Calu3 (cell line): ENCODE results near the gene MALL. TPM values are rescaled to one million over a fixed set of nuclear protein-coding genes. Genes with fewer than 3 reads are reported as not detected.
"Not testable (repeated sequence)": the region's sequence is repeated elsewhere in the genome, so short reads cannot be mapped to it uniquely, and the experiment has no call there.

Experiments used
- BruUV-seq: library from RNA; stranded (reverse); fragments of 400-500 nt; replicated peaks from 2 replicates; lab custom pipeline; 2021; lab: Mats Ljungman, UMichigan
- CTCF ChIA-PET: fragments of 300-600 bp; sonication (Branson Sonifier 250); formaldehyde crosslinking; loops from one replicate; lab custom pipeline; 2022; ENCODE audit warnings: antibody characterized with exemption; lab: Charles Lee
- DNase-seq: peaks from one replicate; pipeline ENCODE4 v3.0.0; 2022
- H3K27ac Mint-ChIP-seq: one replicate; pipeline ENCODE4 v1.8.0; 2022; ENCODE audit warnings: mixed read lengths; ENCODE audit not compliant: unreplicated experiment
- H3K27me3 Mint-ChIP-seq: one replicate; pipeline ENCODE4 v1.8.0; 2022; ENCODE audit warnings: mixed read lengths; ENCODE audit not compliant: unreplicated experiment
- H3K36me3 Mint-ChIP-seq: one replicate; pipeline ENCODE4 v1.8.0; 2022; ENCODE audit warnings: mild to moderate bottlenecking, moderate library complexity, mixed read lengths; ENCODE audit not compliant: insufficient read depth, unreplicated experiment
- H3K4me1 Mint-ChIP-seq: one replicate; pipeline ENCODE4 v1.8.0; 2022; ENCODE audit warnings: mild to moderate bottlenecking, low read depth, mixed read lengths; ENCODE audit not compliant: unreplicated experiment
- H3K4me3 Mint-ChIP-seq: one replicate; pipeline ENCODE4 v1.8.0; 2022; ENCODE audit warnings: mild to moderate bottlenecking, low read depth, moderate library complexity, mixed read lengths; ENCODE audit not compliant: unreplicated experiment
- H3K9me3 Mint-ChIP-seq: one replicate; pipeline ENCODE4 v1.8.0; 2022; ENCODE audit warnings: low read depth, mixed read lengths; ENCODE audit not compliant: unreplicated experiment
- CTCF ChIP-seq: fragments of 200-600 bp; IDR thresholded peaks from one replicate; pipeline ENCODE4 v1.8.0; 2022; ENCODE audit warnings: antibody characterized with exemption; ENCODE audit not compliant: unreplicated experiment
- intact Hi-C: fragments of 100-400 bp; cut with micrococcal nuclease; formaldehyde crosslinking; loops from one replicate; pipeline ENCODE4 v1.10.0; 2022; ENCODE audit not compliant: unreplicated experiment
- total RNA-seq: library from RNA; stranded (reverse); gene quantifications from 2 replicates; pipeline ENCODE4 v1.2.3, GENCODE V29; 2022

MALL gene
- total RNA-seq, 1 experiment from 2014 or later, result 51.5 TPM

- Mint-ChIP-seq H3K27ac (peak overlapping the region; percentile 87), H3K27me3 (no peaks in the 10 kb centered on the region), H3K9me3 (no peaks in the 10 kb centered on the region), H3K4me3 (peak overlapping the region; percentile 84), H3K36me3 (peaks cover 43% of the 10 kb centered on the region), H3K4me1 (peaks cover 42% of the 10 kb centered on the region)
- BruUV-seq, result TSS peak; percentile 35
- peak; percentile 61 for TF ChIP-seq CTCF
- CTCF ChIA-PET, result interaction anchor here (1.1 to 4.1 kb wide), 3 partner anchors 8 to 15 kb away, joined by 3 to 34 read pairs (median 4); no protein-coding TSS in a partner anchor
- DNase-seq, result peak; percentile 67
- intact Hi-C loops, result no loop called here
Observed at GRCh38 chr2:110116033-110116710, 550 bp upstream of the MALL start.

- Mint-ChIP-seq H3K4me3 (peak overlapping the region; percentile 84), H3K36me3 (peaks cover 43% of the 10 kb centered on the region), H3K27me3 (no peaks in the 10 kb centered on the region), H3K4me1 (peaks cover 51% of the 10 kb centered on the region), H3K27ac (peak overlapping the region; percentile 87), H3K9me3 (no peaks in the 10 kb centered on the region)
- TSS peak; percentile 95 for BruUV-seq
- no peak for TF ChIP-seq CTCF
- intact Hi-C loops, result loop anchor here (2.0 kb wide), 1 partner anchor 42 kb away; no protein-coding TSS in a partner anchor
- CTCF ChIA-PET, result interaction anchor here (4.1 kb wide), 1 partner anchor 8 kb away, joined by 34 read pairs; no protein-coding TSS in a partner anchor
- peak; percentile 53 for DNase-seq
Observed at GRCh38 chr2:110114831-110115255, 779 bp downstream of the MALL start.

GRCh38 chr2:110113961-110114591 is 1.5 kb downstream of the MALL start:
- intact Hi-C loops, result loop anchor here (2.0 kb wide), 1 partner anchor 43 kb away; no protein-coding TSS in a partner anchor
- DNase-seq, result peak; percentile 77

GRCh38 chr2:110108291-110108690 is 7.3 kb downstream of the MALL start:
- Mint-ChIP-seq H3K36me3 (peaks cover 18% of the 10 kb centered on the region), H3K4me1 (peaks cover 93% of the 10 kb centered on the region), H3K4me3 (peak overlapping the region; percentile 59), H3K27ac (peak overlapping the region; percentile 98)
- H3K27me3 Mint-ChIP-seq, H3K9me3 Mint-ChIP-seq, DNase-seq, intact Hi-C loops: not testable (repeated sequence)
- TSS peak; percentile 51 for BruUV-seq
- CTCF ChIA-PET, result interaction anchor here (3.5 kb wide), 1 partner anchor 8 kb away, joined by 34 read pairs; the partner anchor contains the start of gene MALL

More at GRCh38 chr2:110113961-110114591, 1.5 kb downstream of the MALL start:
- H3K4me3 Mint-ChIP-seq, result peak overlapping the region; percentile 84
- peaks cover 59% of the 10 kb centered on the region for H3K4me1 Mint-ChIP-seq
- TF ChIP-seq CTCF, result peak; percentile 40
- H3K27ac Mint-ChIP-seq, result peak overlapping the region; percentile 87
- H3K27me3 Mint-ChIP-seq, result no peaks in the 10 kb centered on the region
- peaks cover 43% of the 10 kb centered on the region for H3K36me3 Mint-ChIP-seq
- BruUV-seq, result no TSS peak
- no peaks in the 10 kb centered on the region for H3K9me3 Mint-ChIP-seq
- CTCF ChIA-PET, result interaction anchor here (0.9 to 4.1 kb wide), 2 partner anchors 7 to 13 kb away, joined by 3 to 34 read pairs; no protein-coding TSS in a partner anchor
